Activated CD4-positive, alpha-beta T cell treated with anti-CD3 and anti-CD28 coated beads, Interleukin-2, amount 50 U/mL, for 1 hour (primary cell): Measurements from ENCODE around the gene ZDBF2.
"Not testable (repeated sequence)": the region's sequence is repeated elsewhere in the genome, so short reads cannot be mapped to it uniquely, and the experiment has no call there.

Source experiments
- DNase-seq: peaks from one replicate; pipeline ENCODE4 v3.0.0-alpha.2; 2020

The ZDBF2 gene

GRCh38 chr2:206259376-206260187 is 14.9 kb upstream of the ZDBF2 start:
- DNase-seq: no peak

GRCh38 chr2:206260188-206261012 is 14.1 kb upstream of the ZDBF2 start:
- DNase-seq: no peak

GRCh38 chr2:206263959-206264603 is 10.4 kb upstream of the ZDBF2 start:
- no peak for DNase-seq

- DNase-seq: no peak
These were observed 8.0 kb upstream of the ZDBF2 start for GRCh38 chr2:206266130-206267125.

- no peak for DNase-seq
These were observed 6.9 kb upstream of the ZDBF2 start for GRCh38 chr2:206267567-206267966.

GRCh38 chr2:206271065-206271464 is 3.4 kb upstream of the ZDBF2 start:
- no peak for DNase-seq

- DNase-seq: no peak
These were observed 558 bp upstream of the ZDBF2 start for GRCh38 chr2:206273905-206274304.

GRCh38 chr2:206275312-206276055 is 1.0 kb downstream of the ZDBF2 start:
- no peak for DNase-seq

- DNase-seq: no peak
These were observed 1.9 kb downstream of the ZDBF2 start for GRCh38 chr2:206276169-206276942.

- no peak for DNase-seq
These were observed 3.0 kb downstream of the ZDBF2 start for GRCh38 chr2:206277503-206277902.

- DNase-seq: no peak
These were observed 8.3 kb downstream of the ZDBF2 start for GRCh38 chr2:206282746-206283145.

- DNase-seq: no peak
These were observed 12.7 kb downstream of the ZDBF2 start for GRCh38 chr2:206287197-206287596.

- no peak for DNase-seq
These were observed 14.9 kb downstream of the ZDBF2 start for GRCh38 chr2:206289391-206289790.

- no peak for DNase-seq
These were observed 21.7 kb downstream of the ZDBF2 start for GRCh38 chr2:206296128-206296527.

GRCh38 chr2:206299608-206300007 is 25.1 kb downstream of the ZDBF2 start:
- not testable (repeated sequence) for DNase-seq

GRCh38 chr2:206305523-206306245 is 31.2 kb downstream of the ZDBF2 start:
- DNase-seq: no peak

- no peak for DNase-seq
These were observed 36.6 kb downstream of the ZDBF2 start for GRCh38 chr2:206311026-206311425.

GRCh38 chr2:206316141-206316540 is 41.7 kb downstream of the ZDBF2 start:
- DNase-seq: no peak

GRCh38 chr2:206323033-206323432 is 48.6 kb downstream of the ZDBF2 start:
- DNase-seq: no peak

- no peak for DNase-seq
These were observed 49.0 kb downstream of the ZDBF2 start for GRCh38 chr2:206323486-206323885.
